HG02943 (cell line): Measurements from ENCODE around the gene SENP8.
"Not testable (repeated sequence)": the region's sequence is repeated elsewhere in the genome, so short reads cannot be mapped to it uniquely, and the experiment has no call there.

Experiments
- ATAC-seq: cut with Tn5 transposase; IDR thresholded peaks from one replicate; pipeline ENCODE4 v1.9.1; 2021; ENCODE audit warnings: mild to moderate bottlenecking, low read depth, moderate library complexity; ENCODE audit not compliant: unreplicated experiment

Gene SENP8

DNA sequence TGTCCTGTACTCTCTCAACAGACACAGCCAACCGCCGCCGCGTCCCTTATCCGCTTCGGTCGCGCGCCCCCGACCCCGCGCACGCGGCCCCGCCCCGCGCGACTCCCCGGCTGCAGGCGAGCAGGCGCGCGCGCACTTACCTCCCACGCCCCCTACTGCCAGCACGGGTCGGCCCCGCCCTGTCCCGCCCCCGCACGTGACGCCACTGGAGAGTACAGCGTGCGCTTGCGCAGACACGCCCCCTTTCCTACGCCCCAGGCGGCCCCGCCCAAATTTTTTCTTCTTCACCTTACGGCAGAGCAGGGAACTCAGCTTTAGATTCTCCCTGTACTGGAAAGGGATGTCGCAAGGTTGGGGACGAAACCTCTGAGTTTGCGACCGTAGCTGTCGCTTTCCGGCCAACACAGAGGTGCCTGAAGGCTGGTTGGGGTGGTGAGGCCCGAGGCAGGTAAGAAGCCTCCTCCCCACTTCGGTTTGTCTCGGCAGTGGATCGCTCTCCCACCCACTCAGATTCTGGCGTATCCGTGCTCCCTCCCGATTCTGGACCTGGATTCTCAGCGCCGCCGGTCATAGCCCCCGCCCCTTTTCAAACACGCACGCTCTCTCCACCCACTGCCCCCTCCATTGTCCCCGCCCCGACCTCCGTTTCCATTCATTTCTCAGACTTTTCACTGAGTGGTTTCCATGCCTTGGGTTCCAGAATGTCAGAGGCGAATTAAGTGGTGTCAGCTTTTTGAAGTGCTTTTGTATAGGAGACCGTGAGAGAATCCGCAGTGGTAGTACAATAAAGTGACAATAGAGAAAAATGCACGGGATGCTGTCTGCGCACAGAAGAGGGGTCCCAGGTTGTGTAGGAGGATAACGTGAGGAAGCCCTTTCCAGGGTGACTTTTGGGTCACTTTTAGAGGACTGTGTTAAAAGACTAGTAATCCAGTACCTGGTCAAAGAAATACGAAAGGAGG, at the start of gene SENP8, which contains the start of gene MYO9A:
TSS of gene SENP8 (plus strand) at position 387 of the 962 bp plus-strand sequence. CDS start 21,221 bp downstream, outside the sequence.
TSS of gene MYO9A (minus strand) at position 134 of the 962 bp plus-strand sequence. CDS start 71,587 bp downstream, outside the sequence.
- ATAC-seq = peak; percentile 62

- no peak for ATAC-seq
These were observed 49.3 kb upstream of the SENP8 start for GRCh38 chr15:72068856-72069255.

- ATAC-seq = no peak
These were observed 47.3 kb upstream of the SENP8 start for GRCh38 chr15:72070817-72071447.

GRCh38 chr15:72071448-72071825, 46.8 kb upstream of the SENP8 start:
- ATAC-seq = not testable (repeated sequence)

GRCh38 chr15:72074335-72075060, 43.7 kb upstream of the SENP8 start:
- no peak for ATAC-seq

DNA sequence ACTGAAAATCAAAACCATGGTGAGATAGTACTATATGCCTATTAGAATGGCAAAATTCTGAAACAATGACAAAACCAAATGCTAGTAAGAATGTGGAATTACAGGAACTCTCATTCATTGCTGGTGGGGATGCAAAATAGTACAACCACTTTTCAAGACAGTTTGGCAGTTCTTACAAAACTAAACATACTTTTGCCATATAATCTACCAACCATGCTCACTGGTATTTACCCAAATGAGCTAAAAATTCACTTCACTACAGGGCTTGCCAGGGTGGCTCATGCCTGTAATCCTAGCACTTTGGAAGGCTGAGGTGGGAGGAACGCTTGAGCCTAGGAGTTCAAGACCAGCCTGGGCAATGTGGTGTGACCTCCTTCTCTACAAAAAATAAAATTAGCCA, 40.3 kb upstream of the SENP8 start:
- no peak for ATAC-seq

- no peak for ATAC-seq
These were observed 39.3 kb upstream of the SENP8 start for GRCh38 chr15:72078887-72079286.

- ATAC-seq = no peak
These were observed 36.0 kb upstream of the SENP8 start for GRCh38 chr15:72082176-72082575.

- ATAC-seq = no peak
These were observed 32.0 kb upstream of the SENP8 start for GRCh38 chr15:72086010-72086697.

DNA sequence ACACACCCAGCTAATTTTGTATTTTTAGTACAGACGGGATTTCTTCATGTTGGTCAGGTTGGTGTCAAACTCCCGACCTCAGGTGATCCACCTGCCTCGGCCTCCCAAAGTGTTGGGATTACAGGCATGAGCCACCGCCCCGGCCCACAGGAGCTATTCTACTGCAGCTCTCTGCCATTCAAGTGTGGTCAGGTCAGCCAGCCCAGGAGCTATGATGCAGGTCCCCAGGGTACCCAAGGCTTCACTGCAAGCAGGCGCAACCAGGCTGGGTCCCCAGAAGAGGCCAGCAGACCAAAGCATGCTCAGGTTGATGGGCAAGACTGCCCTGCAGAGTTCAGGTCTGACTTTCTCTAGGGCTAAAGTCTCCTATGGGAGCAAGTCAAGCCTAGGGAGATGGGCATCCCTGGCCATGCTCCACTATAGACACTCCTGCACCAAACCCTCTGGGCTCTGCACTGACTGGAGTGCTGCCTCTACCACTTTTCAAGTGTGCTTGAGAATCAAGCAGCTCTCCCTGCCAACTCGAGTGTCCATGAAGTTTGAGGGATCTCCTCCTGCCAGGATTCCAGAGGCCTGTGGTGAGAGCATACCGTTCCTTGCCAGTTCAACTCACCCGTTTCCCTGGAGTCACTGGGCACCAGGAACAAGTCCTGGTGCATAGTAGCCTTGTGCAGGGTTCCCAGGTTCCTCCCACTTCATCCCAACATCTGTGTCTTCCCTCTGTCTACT, 31.1 kb upstream of the SENP8 start:
- no peak for ATAC-seq

GRCh38 chr15:72092006-72092405, 26.2 kb upstream of the SENP8 start:
- ATAC-seq = no peak

DNA sequence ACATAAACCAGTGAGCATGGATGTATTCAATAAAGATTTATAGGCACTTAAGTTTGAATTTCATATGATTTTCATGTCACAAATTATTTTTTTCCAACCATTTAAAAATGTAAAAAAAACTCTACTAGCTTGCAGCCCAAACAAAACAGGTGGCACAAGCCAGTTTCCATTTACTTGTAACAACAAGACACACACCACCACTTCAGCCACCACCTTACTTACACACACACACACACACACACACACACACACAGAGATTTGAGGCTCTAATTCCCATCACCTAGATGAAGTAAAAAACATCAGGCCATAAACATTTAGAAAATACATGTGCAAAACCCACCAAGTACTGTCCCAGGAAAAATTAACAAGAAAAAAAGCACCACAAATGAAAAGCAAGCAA, 25.5 kb upstream of the SENP8 start:
- no peak for ATAC-seq

GRCh38 chr15:72096796-72097195, 21.4 kb upstream of the SENP8 start:
- no peak for ATAC-seq

GRCh38 chr15:72098040-72098439, 20.2 kb upstream of the SENP8 start:
- no peak for ATAC-seq

GRCh38 chr15:72099155-72099554, 19.0 kb upstream of the SENP8 start:
- no peak for ATAC-seq

DNA sequence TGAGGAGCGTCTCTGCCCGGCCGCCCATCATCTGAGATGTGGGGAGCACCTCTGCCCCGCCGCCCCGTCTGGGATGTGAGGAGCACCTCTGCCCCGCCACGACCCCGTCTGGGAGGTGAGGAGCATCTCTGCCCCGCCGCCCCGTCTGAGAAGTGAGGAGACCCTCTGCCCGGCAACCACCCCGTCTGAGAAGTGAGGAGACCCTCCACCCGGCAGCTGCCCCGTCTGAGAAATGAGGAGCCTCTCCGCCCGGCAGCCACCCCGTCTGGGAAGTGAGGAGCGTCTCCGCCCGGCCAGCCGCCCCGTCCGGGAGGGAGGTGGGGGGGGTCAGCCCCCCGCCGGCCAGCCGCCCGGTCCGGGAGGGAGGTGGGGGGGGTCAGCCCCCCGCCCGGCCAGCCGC, 17.7 kb upstream of the SENP8 start:
- ATAC-seq = not testable (repeated sequence)

DNA sequence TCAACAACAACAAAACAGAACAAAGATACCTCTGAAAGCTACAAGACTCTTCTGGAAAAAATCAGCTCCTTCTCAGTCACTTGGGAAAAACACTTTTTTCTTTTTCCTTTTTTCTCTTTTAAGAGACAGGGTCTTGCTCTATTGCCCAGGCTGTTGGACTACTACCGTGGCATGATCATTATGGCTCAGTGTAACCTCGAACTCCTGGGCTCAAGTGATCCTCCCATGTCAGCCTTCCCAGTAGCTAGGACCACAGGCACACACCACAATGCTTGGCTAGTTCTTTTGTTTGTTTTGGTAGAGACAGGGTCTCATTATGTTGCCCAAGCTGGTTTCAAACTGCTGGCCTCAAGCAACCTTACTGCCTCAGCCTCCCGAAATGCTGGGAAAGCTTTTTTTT, 13.1 kb upstream of the SENP8 start:
- no peak for ATAC-seq

- no peak for ATAC-seq
These were observed 12.1 kb upstream of the SENP8 start for GRCh38 chr15:72106068-72106467.

DNA sequence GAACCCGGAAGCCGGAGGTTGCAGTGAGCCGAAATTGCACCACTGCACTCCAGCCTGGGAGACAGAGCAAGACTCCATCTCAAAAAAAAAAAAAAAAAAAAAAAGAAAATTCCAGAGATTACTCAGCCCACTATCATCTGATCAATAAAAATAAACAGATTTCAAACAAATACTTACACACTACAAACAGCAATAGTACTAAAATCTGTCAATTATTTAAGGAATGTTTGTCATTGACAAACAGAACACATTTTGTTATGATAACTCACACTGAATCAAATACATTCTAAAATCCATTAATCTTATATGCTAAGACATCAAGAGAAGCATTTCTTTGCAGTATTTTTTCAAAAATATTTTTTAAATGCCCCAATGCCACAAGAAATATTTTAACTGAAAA, 7.8 kb upstream of the SENP8 start:
- no peak for ATAC-seq

- ATAC-seq = no peak
These were observed 6.1 kb upstream of the SENP8 start for GRCh38 chr15:72112116-72112515.
